B cell (primary cell): ENCODE measurements around the gene RFPL1. TPM values are rescaled to one million over a fixed set of nuclear protein-coding genes. Genes with fewer than 3 reads are reported as not detected.

Experiments
- ATAC-seq: fragments of 200-7000 bp; cut with Tn5 transposase; one replicate; pipeline ENCODE4 v1.10.0; 2021; ENCODE audit warnings: low read depth, mild to moderate bottlenecking, moderate number of reproducible peaks, moderate library complexity
- CTCF ChIA-PET: fragments of 350-600 bp; sonication (Branson Sonifier 250); formaldehyde crosslinking; loops from one replicate; lab custom pipeline; 2021; ENCODE audit warnings: antibody characterized with exemption, inconsistent platforms; lab: Charles Lee
- POLR2A ChIA-PET: fragments of 350-600 bp; sonication (Branson Sonifier 250); formaldehyde crosslinking; loops from one replicate; lab custom pipeline; 2021; ENCODE audit warnings: antibody characterized with exemption; lab: Charles Lee
- DNase-seq: peaks from one replicate; pipeline ENCODE4 v3.0.0; 2013
- H2AFZ ChIP-seq: 2 replicates; pipeline ENCODE4 v1.6.1; 2012; ENCODE audit warnings: mild to moderate bottlenecking, low read depth, low read length; ENCODE audit not compliant: insufficient read depth, poor library complexity, severe bottlenecking
- H3K27ac ChIP-seq, 2 donors: 1 replicate in 1 of 2; 2 replicates in 1 of 2; pipeline ENCODE4 v1.5.1; 2012 to 2013; ENCODE audit warnings: low read length in 2 of 2, mild to moderate bottlenecking in 2 of 2, moderate library complexity in 1 of 2
- H3K27me3 ChIP-seq, 4 experiments: fragments of 200-600 bp in 1 of 4; sonication (generic) in 1 of 4; replicated peaks in 1 of 4; 1 replicate in 2 of 4; 2 replicates in 2 of 4; pipeline versions ENCODE4 v1.6.1 to v1.7.0; 2013 to 2016; ENCODE audit warnings: low read length in 3 of 4, mild to moderate bottlenecking in 2 of 4, mixed read lengths in 1 of 4, moderate library complexity in 1 of 4; ENCODE audit not compliant: insufficient read depth in 4 of 4, control insufficient read depth in 3 of 4; ENCODE audit errors: control extremely low read depth in 1 of 4
- H3K36me3 ChIP-seq, 2 experiments: replicated peaks in 1 of 2; 1 replicate in 1 of 2; 2 replicates in 1 of 2; pipeline versions ENCODE4 v1.6.1 to v1.7.1; 2013; ENCODE audit warnings: low read length in 1 of 2; ENCODE audit not compliant: insufficient read depth in 2 of 2, control insufficient read depth in 1 of 2; ENCODE audit errors: control extremely low read depth in 1 of 2, extremely low read depth in 1 of 2
- H3K4me1 ChIP-seq, 2 donors: fragments of 200-600 bp in 1 of 2; sonication (generic) in 1 of 2; 1 replicate in 1 of 2; 2 replicates in 1 of 2; pipeline versions ENCODE4 v1.5.1 to v1.6.1; 2013 to 2017; ENCODE audit warnings: low read length in 2 of 2; ENCODE audit not compliant: control insufficient read depth in 2 of 2, insufficient read depth in 2 of 2
- H3K4me2 ChIP-seq: replicated peaks from 2 replicates; pipeline ENCODE3; 2012; ENCODE audit warnings: mild to moderate bottlenecking, low read depth, low read length; ENCODE audit not compliant: poor library complexity, severe bottlenecking
- H3K4me3 ChIP-seq, 5 experiments: fragments of 200-600 bp in 1 of 5; sonication (generic) in 1 of 5; 1 replicate in 3 of 5; 2 replicates in 2 of 5; pipeline versions ENCODE4 v1.5.1 to v1.7.0; 2011 to 2016; ENCODE audit warnings: low read length in 4 of 5, mild to moderate bottlenecking in 4 of 5, low read depth in 2 of 5, control low read depth in 1 of 5, moderate library complexity in 1 of 5; ENCODE audit not compliant: insufficient read depth in 1 of 5; ENCODE audit errors: control extremely low read depth in 1 of 5, extremely low read depth in 1 of 5
- H3K79me2 ChIP-seq: fragments of 200-600 bp; sonication (generic); one replicate; pipeline ENCODE4 v1.6.0; 2016; ENCODE audit warnings: low read length; ENCODE audit not compliant: control insufficient read depth, insufficient read depth
- H3K9ac ChIP-seq: fragments of 200-600 bp; sonication (generic); 2 replicates; pipeline ENCODE4 v1.6.1; 2017; ENCODE audit warnings: mild to moderate bottlenecking, low read length, moderate library complexity
- H3K9me3 ChIP-seq, 3 donors: one replicate each; pipeline versions ENCODE4 v1.6.1 to v1.7.1; 2013; ENCODE audit warnings: low read length in 2 of 3; ENCODE audit not compliant: control insufficient read depth in 2 of 3, insufficient read depth in 1 of 3; ENCODE audit errors: control extremely low read depth in 1 of 3
- H4K20me1 ChIP-seq: 2 replicates; pipeline ENCODE4 v1.6.0; 2012; ENCODE audit warnings: mild to moderate bottlenecking, low read length; ENCODE audit not compliant: insufficient read depth, control insufficient read depth, poor library complexity, severe bottlenecking
- H3K27ac Mint-ChIP-seq: one replicate; pipeline ENCODE4 v1.8.0; 2021; ENCODE audit warnings: mixed read lengths
- H3K27me3 Mint-ChIP-seq: one replicate; pipeline ENCODE4 v1.8.0; 2021; ENCODE audit warnings: mixed read lengths
- H3K4me1 Mint-ChIP-seq: one replicate; pipeline ENCODE4 v1.8.0; 2021; ENCODE audit warnings: mixed read lengths
- H3K4me3 Mint-ChIP-seq: one replicate; pipeline ENCODE4 v1.8.0; 2021; ENCODE audit warnings: mixed read lengths
- H3K9me3 Mint-ChIP-seq: one replicate; pipeline ENCODE4 v1.8.0; 2022; ENCODE audit warnings: mixed read lengths; ENCODE audit not compliant: insufficient read depth
- EZH2 ChIP-seq: IDR thresholded peaks from 2 replicates; pipeline ENCODE4 v1.6.1; 2012; ENCODE audit warnings: borderline replicate concordance, low read depth, mild to moderate bottlenecking, moderate library complexity, low read length; ENCODE audit not compliant: insufficient read depth, poor library complexity, severe bottlenecking
- WGBS: methylation state at CpG from one replicate; pipeline ENCODE4 v1.1.5; 2013; ENCODE audit warnings: missing lambda C conversion rate; ENCODE audit not compliant: insufficient coverage; 5-methylcytosine and 5-hydroxymethylcytosine counted together
- intact Hi-C: fragments of 100-400 bp; cut with micrococcal nuclease; formaldehyde crosslinking; loops from one replicate; pipeline ENCODE4 v1.10.0; 2022
- polyA plus RNA-seq: library from polyadenylated mRNA; depleted of rRNA; stranded (reverse); fragments of >200 nt; gene quantifications from 2 replicates; pipeline ENCODE4 v1.2.3, GENCODE V29; 2012
- total RNA-seq, 2 donors: library from RNA; stranded (reverse); fragments of 120-200 nt in 1 of 2; gene quantifications; 1 replicate in 1 of 2; 2 replicates in 1 of 2; pipeline versions ENCODE4 v1.2.3 to v1.2.4, GENCODE V29; 2013 to 2022
- TF ChIP-seq, protein P1 (sequence below): fragments of 200-600 bp; IDR thresholded peaks from one replicate; pipeline ENCODE4 v1.8.0; 2022; ENCODE audit warnings: antibody characterized with exemption, mild to moderate bottlenecking

RFPL1 gene
- total and polyA plus RNA-seq, 2 donors (not counting 1 experiment from before 2014, with no cell fraction given) = not detected

DNA sequence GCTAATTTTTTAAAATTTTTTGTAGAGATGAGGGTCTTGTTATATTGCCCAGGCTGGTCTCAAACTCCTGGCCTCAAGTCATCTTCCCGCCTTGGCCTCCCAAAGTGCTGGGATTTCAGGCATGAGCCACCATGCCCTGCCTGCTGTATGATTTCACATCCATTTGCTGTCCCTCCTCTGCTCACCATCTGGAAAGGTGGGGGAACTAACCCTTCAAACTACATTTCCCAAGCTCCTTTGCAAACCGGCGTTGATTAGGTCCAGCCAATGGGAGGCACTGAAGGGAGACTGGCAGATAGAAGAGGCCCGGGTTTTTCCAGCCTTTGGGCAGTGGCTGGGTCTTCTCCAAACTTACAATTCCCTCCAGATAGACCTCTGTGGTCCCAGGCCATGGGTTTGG lies 19.3 kb downstream of the RFPL1 start:
- Histone ChIP-seq H3K4me2 (peak overlapping the region; percentile 11), H3K4me3 (no peak overlapping the region), H3K36me3 (no peaks in the 10 kb centered on the region), H4K20me1 (no peaks in the 10 kb centered on the region), H3K27ac (no peak overlapping the region), H2AFZ (no peak overlapping the region), H3K27me3 (no peaks in the 10 kb centered on the region), H3K4me1 (peaks cover 0 to 3% of the 10 kb centered on the region in 2 donors), H3K9me3 (no peaks in the 10 kb centered on the region), H3K79me2 (no peaks in the 10 kb centered on the region), H3K9ac (no peak overlapping the region)
- ATAC-seq = peak; percentile 62
- no peak for TF ChIP-seq EZH2
- TF ChIP-seq, protein P1, sequence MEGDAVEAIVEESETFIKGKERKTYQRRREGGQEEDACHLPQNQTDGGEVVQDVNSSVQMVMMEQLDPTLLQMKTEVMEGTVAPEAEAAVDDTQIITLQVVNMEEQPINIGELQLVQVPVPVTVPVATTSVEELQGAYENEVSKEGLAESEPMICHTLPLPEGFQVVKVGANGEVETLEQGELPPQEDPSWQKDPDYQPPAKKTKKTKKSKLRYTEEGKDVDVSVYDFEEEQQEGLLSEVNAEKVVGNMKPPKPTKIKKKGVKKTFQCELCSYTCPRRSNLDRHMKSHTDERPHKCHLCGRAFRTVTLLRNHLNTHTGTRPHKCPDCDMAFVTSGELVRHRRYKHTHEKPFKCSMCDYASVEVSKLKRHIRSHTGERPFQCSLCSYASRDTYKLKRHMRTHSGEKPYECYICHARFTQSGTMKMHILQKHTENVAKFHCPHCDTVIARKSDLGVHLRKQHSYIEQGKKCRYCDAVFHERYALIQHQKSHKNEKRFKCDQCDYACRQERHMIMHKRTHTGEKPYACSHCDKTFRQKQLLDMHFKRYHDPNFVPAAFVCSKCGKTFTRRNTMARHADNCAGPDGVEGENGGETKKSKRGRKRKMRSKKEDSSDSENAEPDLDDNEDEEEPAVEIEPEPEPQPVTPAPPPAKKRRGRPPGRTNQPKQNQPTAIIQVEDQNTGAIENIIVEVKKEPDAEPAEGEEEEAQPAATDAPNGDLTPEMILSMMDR = no peak
- Mint-ChIP-seq H3K27me3 (no peaks in the 10 kb centered on the region), H3K4me3 (no peak overlapping the region), H3K9me3 (no peaks in the 10 kb centered on the region), H3K4me1 (peaks cover 1% of the 10 kb centered on the region), H3K27ac (no peak overlapping the region)
- peak; percentile 42 for DNase-seq
- POLR2A ChIA-PET = no interaction called here
- WGBS = 0% methylated on average over 1 of the region's 4 CpGs
- intact Hi-C loops = no loop called here
- CTCF ChIA-PET = no interaction called here

DNA sequence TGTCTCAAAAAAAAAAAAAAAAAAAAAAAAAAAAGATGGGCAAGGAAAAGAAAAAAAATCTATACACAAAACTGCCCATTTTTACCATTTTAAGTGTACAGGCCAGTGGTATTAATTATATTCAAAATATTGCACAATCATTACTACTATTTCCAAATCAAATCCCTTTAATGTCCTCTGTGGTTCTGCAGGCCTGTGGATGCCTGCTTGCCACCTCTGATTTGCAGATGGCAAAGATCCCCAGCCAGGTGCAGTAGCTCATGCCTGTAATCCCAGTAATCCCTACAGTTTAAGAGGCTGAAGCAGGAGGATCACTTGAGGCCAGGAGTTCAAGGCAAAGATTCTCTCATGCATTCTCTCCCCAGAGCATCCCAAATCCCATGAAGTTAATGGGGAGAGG lies 20.2 kb downstream of the RFPL1 start:
- H3K9me3 Mint-ChIP-seq = no peaks in the 10 kb centered on the region
- H3K4me3 Mint-ChIP-seq = no peak overlapping the region
- intact Hi-C loops = no loop called here
- no peak overlapping the region for H3K4me3 ChIP-seq
- H3K9me3 ChIP-seq = no peaks in the 10 kb centered on the region
- H3K9ac ChIP-seq = no peak overlapping the region
- no peak for DNase-seq
- H3K36me3 ChIP-seq = no peaks in the 10 kb centered on the region
- H4K20me1 ChIP-seq = no peaks in the 10 kb centered on the region
- ChIA-PET POLR2A (no interaction called here), CTCF (no interaction called here)
- H3K4me1 Mint-ChIP-seq = peaks cover 1% of the 10 kb centered on the region
- H3K79me2 ChIP-seq = no peaks in the 10 kb centered on the region
- no peak overlapping the region for H3K4me2 ChIP-seq
- no peak overlapping the region for H2AFZ ChIP-seq
- H3K4me1 ChIP-seq = peaks cover 0 to 3% of the 10 kb centered on the region in 2 donors
- no peak overlapping the region for H3K27ac ChIP-seq
- H3K27me3 Mint-ChIP-seq = no peaks in the 10 kb centered on the region
- no peak for TF ChIP-seq EZH2
- TF ChIP-seq, protein P1 = no peak
- H3K27me3 ChIP-seq = no peaks in the 10 kb centered on the region
- H3K27ac Mint-ChIP-seq = no peak overlapping the region
- ATAC-seq = no peak
